ENCODE results near the gene CD33. TPM values are rescaled to one million over a fixed set of nuclear protein-coding genes. Genes with fewer than 3 reads are reported as not detected.

The CD33 gene
- total and polyA plus RNA-seq, 9 of the 15 experiments (the other 6 are each of a cell fraction or from before 2014, with no cell fraction given): 36.1 to 88.6 (median 49.6) TPM

DNA sequence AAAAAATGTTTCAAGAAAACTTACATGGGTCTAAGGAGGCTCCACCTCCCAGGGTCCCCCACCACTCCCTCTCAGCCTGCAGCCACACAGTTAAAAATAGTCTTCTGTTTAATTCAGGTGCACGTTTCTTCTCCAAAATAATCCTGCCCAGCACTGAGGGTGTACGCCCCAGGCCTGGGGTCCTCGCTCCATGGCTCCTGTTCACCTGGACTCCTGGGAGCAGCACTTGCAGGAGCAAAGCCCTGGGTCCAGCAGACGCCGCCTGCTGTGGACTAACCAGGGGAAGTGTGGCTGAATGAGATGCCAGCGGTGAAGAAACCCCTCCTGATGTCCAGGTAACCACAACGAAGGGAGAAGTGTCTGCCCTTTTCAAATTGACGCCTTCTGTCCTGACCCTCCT, 41.3 kb upstream of the CD33 start:
- FAIRE-seq (no peak), ATAC-seq (no peak), DNase-seq (ENCODE audit: extremely low read depth in 1 of 4, low spot score in 3 of 4) (no peak)
- Histone ChIP-seq H3K9ac (ENCODE audit: insufficient read depth in 1 of 2, low read depth in 2 of 2, low read length in 2 of 2) (no peak overlapping the region), H3K9me1 (ENCODE audit: control insufficient read depth, insufficient read depth, low read length) (no peaks in the 10 kb centered on the region), H4K20me1 (replicated peaks; ENCODE audit: control insufficient read depth, insufficient read depth, low read length) (no peaks in the 10 kb centered on the region; the same call in 1 of the 2 replicates), H3K4me1 (replicated peaks in 1 of 2; ENCODE audit: control insufficient read depth in 2 of 2, insufficient read depth in 2 of 2, low read length in 2 of 2) (peaks cover 2 to 10% of the 10 kb centered on the region in 2 experiments; a peak in 1 of 5 replicates), H3K4me3 (no peak overlapping the region), H3K27ac (ENCODE audit: extremely low read depth, low read depth, low read length) (no peak overlapping the region), H3K9me3 (replicated peaks; ENCODE audit: control insufficient read depth, insufficient read depth, low read depth, low read length) (no peaks in the 10 kb centered on the region), H3K4me2 (ENCODE audit: insufficient read depth, low read length) (no peak overlapping the region), H3K36me3 (ENCODE audit: control insufficient read depth, insufficient read depth, low read length) (no peaks in the 10 kb centered on the region), H2AFZ (ENCODE audit: low read depth, low read length) (no peak overlapping the region), H3K27me3 (ENCODE audit: control insufficient read depth in 2 of 2, insufficient read depth in 2 of 2, low read length in 2 of 2) (peaks cover 2 to 43% of the 10 kb centered on the region in 2 experiments; a peak in 4 of 5 replicates), H3K79me2 (ENCODE audit: control insufficient read depth, insufficient read depth, low read length) (no peaks in the 10 kb centered on the region)
- in situ Hi-C loops (cut with MboI): no loop called here
- intact Hi-C loops (cut with micrococcal nuclease): no loop called here
- no TSS peak for BruUV-seq (replicated peaks)
- ChIA-PET CTCF (ENCODE audit: low intra/inter-chr PET ratio) (no interaction called here), POLR2A (interaction anchor here (0.6 kb wide), 1 partner anchor 55 kb away, joined by 4 read pairs; no protein-coding TSS in a partner anchor)
- 11% methylated on average over 8 of the region's 8 CpGs for WGBS (ENCODE audit: insufficient coverage, low coverage, missing lambda C conversion rate)
- TF ChIP-seq ZSCAN29 (IDR thresholded peaks at IDR 0.05) (no peak), PURB (CRISPR knock-in tag; IDR thresholded peaks at IDR 0.05; ENCODE audit: low read depth) (no peak), POLR3A (IDR thresholded peaks at IDR 0.05; ENCODE audit: borderline replicate concordance, extremely low read depth, insufficient read depth, insufficient read length) (no peak)

DNA sequence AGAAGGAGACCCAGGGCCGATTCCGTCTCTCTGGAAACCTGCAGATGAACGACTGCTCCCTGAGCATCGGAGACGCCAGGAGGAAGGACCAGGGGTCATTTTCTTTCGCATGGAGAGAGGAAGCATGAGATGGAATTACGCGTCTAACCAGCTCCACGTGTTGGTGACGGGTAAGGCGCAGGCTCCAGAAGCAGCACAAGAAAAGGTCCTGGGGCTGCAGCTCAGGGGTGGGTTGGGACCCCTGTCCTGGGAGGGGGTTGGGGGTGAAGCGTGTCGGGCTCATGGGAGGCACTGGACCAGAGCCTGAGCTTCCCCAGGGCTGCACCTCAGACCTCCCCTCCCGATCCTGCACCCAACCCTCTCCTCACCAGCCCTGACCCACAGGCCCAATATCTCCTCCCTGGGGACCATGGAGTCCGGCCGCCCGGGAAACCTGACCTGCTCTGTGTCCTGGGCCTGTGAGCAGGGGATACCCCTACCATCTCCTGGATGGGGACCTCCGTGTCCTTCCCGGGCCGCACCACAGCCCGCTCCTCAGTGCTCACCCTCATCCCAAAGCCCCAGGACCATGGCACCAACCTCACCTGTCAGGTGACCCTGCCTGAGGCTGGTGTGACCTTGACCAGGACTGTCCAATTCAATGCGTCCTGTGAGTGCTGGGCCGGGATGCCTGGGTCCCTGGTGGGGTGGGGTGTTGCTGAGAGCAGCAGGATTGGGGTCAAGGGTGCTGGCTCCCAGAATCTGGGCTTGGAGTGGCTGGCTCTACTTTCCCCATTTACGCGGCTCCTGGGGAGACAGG, 39.6 kb upstream of the CD33 start:
- in situ Hi-C loops (cut with MboI): no loop called here
- BruUV-seq (replicated peaks): no TSS peak
- TF ChIP-seq MEF2D (tag; conservative IDR thresholded peaks at IDR 0.05; ENCODE audit: low read depth) (no peak), NCOA2 (IDR thresholded peaks at IDR 0.05; ENCODE audit: partially characterized antibody in 2 of 2) (no peak), NFATC3 (IDR thresholded peaks at IDR 0.05) (no peak), RBM39 (optimal IDR thresholded peaks at IDR 0.05; ENCODE audit: low read depth, low read length) (no peak), LARP7 (IDR thresholded peaks at IDR 0.05) (no peak), SRSF7 (optimal IDR thresholded peaks at IDR 0.05; ENCODE audit: low read depth, low read length) (no peak), KAT2B (IDR thresholded peaks at IDR 0.05; ENCODE audit: low read depth, low read length) (no peak)
- TF ChIP-seq, protein P1, sequence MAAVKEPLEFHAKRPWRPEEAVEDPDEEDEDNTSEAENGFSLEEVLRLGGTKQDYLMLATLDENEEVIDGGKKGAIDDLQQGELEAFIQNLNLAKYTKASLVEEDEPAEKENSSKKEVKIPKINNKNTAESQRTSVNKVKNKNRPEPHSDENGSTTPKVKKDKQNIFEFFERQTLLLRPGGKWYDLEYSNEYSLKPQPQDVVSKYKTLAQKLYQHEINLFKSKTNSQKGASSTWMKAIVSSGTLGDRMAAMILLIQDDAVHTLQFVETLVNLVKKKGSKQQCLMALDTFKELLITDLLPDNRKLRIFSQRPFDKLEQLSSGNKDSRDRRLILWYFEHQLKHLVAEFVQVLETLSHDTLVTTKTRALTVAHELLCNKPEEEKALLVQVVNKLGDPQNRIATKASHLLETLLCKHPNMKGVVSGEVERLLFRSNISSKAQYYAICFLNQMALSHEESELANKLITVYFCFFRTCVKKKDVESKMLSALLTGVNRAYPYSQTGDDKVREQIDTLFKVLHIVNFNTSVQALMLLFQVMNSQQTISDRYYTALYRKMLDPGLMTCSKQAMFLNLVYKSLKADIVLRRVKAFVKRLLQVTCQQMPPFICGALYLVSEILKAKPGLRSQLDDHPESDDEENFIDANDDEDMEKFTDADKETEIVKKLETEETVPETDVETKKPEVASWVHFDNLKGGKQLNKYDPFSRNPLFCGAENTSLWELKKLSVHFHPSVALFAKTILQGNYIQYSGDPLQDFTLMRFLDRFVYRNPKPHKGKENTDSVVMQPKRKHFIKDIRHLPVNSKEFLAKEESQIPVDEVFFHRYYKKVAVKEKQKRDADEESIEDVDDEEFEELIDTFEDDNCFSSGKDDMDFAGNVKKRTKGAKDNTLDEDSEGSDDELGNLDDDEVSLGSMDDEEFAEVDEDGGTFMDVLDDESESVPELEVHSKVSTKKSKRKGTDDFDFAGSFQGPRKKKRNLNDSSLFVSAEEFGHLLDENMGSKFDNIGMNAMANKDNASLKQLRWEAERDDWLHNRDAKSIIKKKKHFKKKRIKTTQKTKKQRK (IDR thresholded peaks at IDR 0.05; ENCODE audit: borderline replicate concordance, low read depth, low read length): no peak

More for the DNA sequence above, 39.6 kb upstream of the CD33 start:
- 7% methylated on average over 20 of the region's 25 CpGs for WGBS (ENCODE audit: insufficient coverage, low coverage, missing lambda C conversion rate)
- POLR2A ChIA-PET: interaction anchor here (0.6 to 0.7 kb wide), 2 partner anchors 76 to 629 kb away, joined by 3 to 4 read pairs; no protein-coding TSS in a partner anchor
- Histone ChIP-seq H2AFZ (ENCODE audit: low read depth, low read length) (no peak overlapping the region), H3K4me3 (no peak overlapping the region), H3K27me3 (ENCODE audit: control insufficient read depth in 2 of 2, insufficient read depth in 2 of 2, low read length in 2 of 2) (peaks cover 2 to 41% of the 10 kb centered on the region in 2 experiments; a peak in 4 of 5 replicates), H3K36me3 (ENCODE audit: control insufficient read depth, insufficient read depth, low read length) (no peaks in the 10 kb centered on the region), H3K27ac (ENCODE audit: extremely low read depth, low read depth, low read length) (no peak overlapping the region), H3K9me3 (replicated peaks; ENCODE audit: control insufficient read depth, insufficient read depth, low read depth, low read length) (no peaks in the 10 kb centered on the region), H3K79me2 (ENCODE audit: control insufficient read depth, insufficient read depth, low read length) (no peaks in the 10 kb centered on the region), H3K9me1 (ENCODE audit: control insufficient read depth, insufficient read depth, low read length) (no peaks in the 10 kb centered on the region), H3K4me2 (ENCODE audit: insufficient read depth, low read length) (no peak overlapping the region), H3K4me1 (replicated peaks in 1 of 2; ENCODE audit: control insufficient read depth in 2 of 2, insufficient read depth in 2 of 2, low read length in 2 of 2) (peaks cover 2 to 10% of the 10 kb centered on the region in 2 experiments; a peak in 1 of 5 replicates), H3K9ac (ENCODE audit: insufficient read depth in 1 of 2, low read depth in 2 of 2, low read length in 2 of 2) (no peak overlapping the region), H4K20me1 (replicated peaks; ENCODE audit: control insufficient read depth, insufficient read depth, low read length) (no peaks in the 10 kb centered on the region; the same call in 1 of the 2 replicates)
- no peak for FAIRE-seq
- intact Hi-C loops (cut with micrococcal nuclease): no loop called here
- no peak for DNase-seq (ENCODE audit: extremely low read depth in 1 of 4, low spot score in 3 of 4)
- CTCF ChIA-PET (ENCODE audit: low intra/inter-chr PET ratio): interaction anchor here (0.5 kb wide), 1 partner anchor 1014 kb away, joined by 3 read pairs; no protein-coding TSS in a partner anchor
- no peak for ATAC-seq
